ENCODE results near the gene WNT5B.

GRCh38 chr12:1639538-1639937, 10.5 kb downstream of the WNT5B start:
- no peak for TF ChIP-seq CTCF (IDR thresholded peaks at IDR 0.05 in 4 of 5, conservative IDR thresholded peaks at IDR 0.05 in 1 of 5)
- TF ChIP-seq POLR2A (IDR thresholded peaks at IDR 0.05) = no peak
